HepG2 (cell line): ENCODE results near the gene MFSD12.

Source experiments
- BCLAF1 ChIP-seq: fragments of 450-650 bp; IDR thresholded peaks from 2 replicates; pipeline ENCODE4 v1.6.1; 2017; ENCODE audit warnings: mild to moderate bottlenecking
- JUNB ChIP-seq: sonication (generic); formaldehyde crosslinking; IDR thresholded peaks from 2 replicates; pipeline ENCODE4 v1.8.0; 2022; ENCODE audit warnings: missing genetic modification reagents, mild to moderate bottlenecking, borderline replicate concordance
- POLR2A ChIP-seq, 2 experiments: IDR thresholded peaks; 2 replicates each; pipeline ENCODE4 v1.6.1; 2011; ENCODE audit warnings: low read depth in 2 of 2, low read length in 2 of 2, mild to moderate bottlenecking in 1 of 2, moderate library complexity in 1 of 2; ENCODE audit not compliant: insufficient read depth in 1 of 2
- ZFX ChIP-seq: sonication (generic); formaldehyde crosslinking; IDR thresholded peaks from 2 replicates; pipeline ENCODE4 v1.4.0; 2020; ENCODE audit warnings: mild to moderate bottlenecking, low read depth, missing genetic modification reagents, moderate library complexity
- ZHX2 ChIP-seq, 2 experiments: sonication (generic) in 1 of 2; formaldehyde crosslinking in 1 of 2; IDR thresholded peaks; 2 replicates each; pipeline versions ENCODE4 v1.6.1 to v1.9.0; 2014 to 2022; ENCODE audit warnings: antibody characterized with exemption in 1 of 2, borderline replicate concordance in 1 of 2, inconsistent platforms in 1 of 2, low read depth in 1 of 2, missing genetic modification reagents in 1 of 2
- ZNF839 ChIP-seq: sonication (generic); formaldehyde crosslinking; IDR thresholded peaks from 2 replicates; pipeline ENCODE4 v1.4.0; 2020; ENCODE audit warnings: missing genetic modification reagents, mild to moderate bottlenecking, borderline replicate concordance
- ZZZ3 ChIP-seq: sonication (generic); formaldehyde crosslinking; IDR thresholded peaks from 2 replicates; pipeline ENCODE4 v1.4.0; 2020; ENCODE audit warnings: missing genetic modification reagents, mild to moderate bottlenecking, borderline replicate concordance

GRCh38 chr19:3518255-3518654 lies 39.1 kb downstream of the MFSD12 start:
- TF ChIP-seq ZZZ3 (no peak), ZNF839 (CRISPR knock-in tag) (no peak), JUNB (CRISPR knock-in tag) (no peak), BCLAF1 (no peak), POLR2A (IDR thresholded peaks at IDR 0.05; ENCODE audit: insufficient read depth in 1 of 2, low read depth in 2 of 2, low read length in 2 of 2) (no peak), ZFX (CRISPR knock-in tag) (no peak), ZHX2 (IDR thresholded peaks at IDR 0.05; ENCODE audit: low read depth) (no peak), ZHX2 (CRISPR knock-in tag; IDR thresholded peaks at IDR 0.05; ENCODE audit: borderline replicate concordance) (no peak)
